NCI-H2227 (cell line): ENCODE measurements around the gene MAP3K14.

ENCODE experiments used
- DNase-seq: peaks from one replicate; lab custom pipeline; 2025; ENCODE audit not compliant: unreplicated experiment; lab: John Stamatoyannopoulos, UW

Gene MAP3K14

GRCh38 chr17:45284176-45285140 lies 32.4 kb downstream of the MAP3K14 start:
- no peak for DNase-seq

GRCh38 chr17:45283711-45284110 lies 33.1 kb downstream of the MAP3K14 start:
- DNase-seq, result no peak

DNA sequence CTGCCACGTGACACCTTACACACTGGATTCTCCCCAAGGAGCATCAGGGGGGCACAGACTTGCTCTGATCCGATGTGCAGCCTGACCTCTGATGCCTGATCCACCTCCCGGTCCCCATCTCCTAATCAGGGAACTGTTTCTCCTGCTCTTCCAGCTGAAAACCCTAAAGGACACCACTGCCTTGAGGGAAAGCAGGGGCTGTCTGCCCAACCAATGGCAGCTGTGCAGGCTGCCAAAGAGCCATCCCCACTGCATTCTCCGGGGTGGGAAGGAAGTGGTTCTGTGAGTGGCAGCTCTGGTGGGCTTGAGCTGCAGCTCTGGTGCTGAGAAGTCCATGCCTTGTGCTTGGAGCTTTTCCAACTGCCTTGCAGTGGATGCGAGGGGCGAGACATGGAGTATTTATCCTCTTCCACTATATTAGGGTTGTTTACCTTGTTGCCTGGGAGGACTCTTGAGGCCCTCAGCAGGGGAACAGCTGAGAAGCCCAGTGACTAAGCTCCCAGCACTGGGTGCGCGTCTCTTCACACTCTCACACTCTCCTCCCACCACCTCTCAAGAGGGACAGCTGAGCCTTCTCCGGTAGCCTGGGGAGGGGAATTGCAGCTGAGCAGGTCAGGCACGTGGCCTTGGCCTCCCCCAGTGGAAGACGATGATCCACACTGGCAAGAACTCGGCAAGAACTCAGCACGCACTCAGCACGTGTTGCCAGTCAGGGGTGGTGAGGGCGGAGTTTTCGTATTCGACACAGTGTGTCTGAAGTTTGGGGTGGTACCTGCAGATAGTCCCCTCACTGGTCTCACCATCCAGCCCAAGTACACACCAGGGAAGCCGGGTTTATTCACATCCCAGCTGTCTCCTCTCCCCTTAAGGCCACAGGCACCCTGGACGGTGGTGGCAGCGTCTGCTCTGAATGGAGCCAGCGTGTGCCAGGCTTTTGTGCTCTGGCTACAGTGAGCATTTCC lies 33.9 kb downstream of the MAP3K14 start:
- no peak for DNase-seq

DNA sequence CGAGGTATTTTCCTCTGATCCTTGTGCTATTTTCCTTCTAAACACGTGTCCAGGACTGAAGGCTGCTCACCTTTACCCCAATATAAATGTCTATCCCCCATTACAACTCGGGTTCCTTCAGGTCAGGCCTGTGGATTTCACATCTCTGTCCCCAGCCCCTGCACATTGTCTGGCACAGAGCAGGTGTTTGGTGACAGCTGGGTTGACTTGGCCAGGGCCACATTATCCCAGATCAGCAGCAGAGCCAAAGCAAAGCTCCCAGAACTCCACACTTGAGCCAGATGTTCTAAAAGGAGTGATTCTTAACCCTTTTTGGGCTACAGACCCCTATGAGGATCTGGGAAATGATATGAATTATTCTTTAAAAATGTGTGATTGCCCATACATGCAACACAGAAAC lies 36.9 kb downstream of the MAP3K14 start:
- no peak for DNase-seq

GRCh38 chr17:45277992-45278391 lies 38.8 kb downstream of the MAP3K14 start:
- DNase-seq, result no peak

DNA sequence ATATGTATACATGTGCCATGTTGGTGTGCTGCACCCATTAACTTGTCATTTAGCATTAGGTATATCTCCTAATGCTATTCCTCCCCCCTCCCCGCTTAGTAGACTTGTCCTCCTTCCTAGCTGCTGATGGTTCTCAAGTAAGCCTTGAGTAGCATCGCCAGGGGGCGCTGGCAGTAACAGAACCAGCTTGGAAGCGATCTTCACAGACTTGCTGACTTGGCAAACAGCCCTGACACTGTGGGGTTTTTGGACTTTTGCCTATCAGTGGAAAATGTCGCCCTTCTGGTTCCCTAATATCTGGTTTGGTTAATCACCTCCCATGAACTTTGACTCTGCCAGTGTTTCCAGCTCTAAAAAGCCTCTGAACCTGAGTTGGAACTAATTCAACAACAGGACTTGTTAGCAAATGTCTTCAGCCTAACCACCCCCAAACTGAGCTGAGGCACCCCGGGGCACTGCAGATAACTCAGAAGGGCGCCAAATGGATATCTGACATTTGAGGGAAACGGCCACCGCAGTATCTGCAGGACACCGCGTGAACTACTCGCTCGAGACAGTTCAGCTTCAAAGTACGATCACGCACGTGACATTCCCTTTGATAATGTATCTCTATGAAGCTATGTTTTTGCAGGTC lies 39.5 kb downstream of the MAP3K14 start:
- peak; percentile 92 for DNase-seq

- no peak for DNase-seq
Measured at GRCh38 chr17:45276031-45276430, 40.8 kb downstream of the MAP3K14 start.

- no peak for DNase-seq
Measured at GRCh38 chr17:45274033-45274432, 42.8 kb downstream of the MAP3K14 start.

- no peak for DNase-seq
Measured at GRCh38 chr17:45273551-45273957, 43.3 kb downstream of the MAP3K14 start.

- no peak for DNase-seq
Measured at GRCh38 chr17:45271603-45272002, 45.2 kb downstream of the MAP3K14 start.

- peak; percentile 33 for DNase-seq
Measured at GRCh38 chr17:45270828-45271418, 45.9 kb downstream of the MAP3K14 start.

DNA sequence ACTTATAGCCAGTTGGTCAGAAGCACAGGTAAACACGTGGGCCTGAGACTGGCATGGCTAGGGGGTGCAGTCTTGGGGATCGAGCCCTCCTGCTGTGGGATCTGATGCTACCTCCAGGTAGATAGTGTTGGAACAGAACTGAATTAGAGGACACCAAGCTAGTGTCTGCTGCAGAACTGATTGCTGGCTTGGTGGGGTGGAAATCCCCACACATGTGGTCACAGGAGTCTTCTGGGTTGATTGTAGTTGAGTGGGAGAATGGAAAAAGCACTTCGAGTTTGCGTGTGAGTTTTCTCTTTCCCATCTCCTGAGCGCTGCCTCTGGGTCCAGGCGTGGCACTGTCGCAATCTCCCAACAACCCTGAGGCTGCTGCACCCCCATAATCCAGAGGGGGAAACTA lies 46.9 kb downstream of the MAP3K14 start:
- DNase-seq, result no peak

GRCh38 chr17:45267436-45268055 lies 49.3 kb downstream of the MAP3K14 start:
- DNase-seq, result no peak

- DNase-seq, result no peak
Measured at GRCh38 chr17:45266372-45266926, 50.4 kb downstream of the MAP3K14 start.

DNA sequence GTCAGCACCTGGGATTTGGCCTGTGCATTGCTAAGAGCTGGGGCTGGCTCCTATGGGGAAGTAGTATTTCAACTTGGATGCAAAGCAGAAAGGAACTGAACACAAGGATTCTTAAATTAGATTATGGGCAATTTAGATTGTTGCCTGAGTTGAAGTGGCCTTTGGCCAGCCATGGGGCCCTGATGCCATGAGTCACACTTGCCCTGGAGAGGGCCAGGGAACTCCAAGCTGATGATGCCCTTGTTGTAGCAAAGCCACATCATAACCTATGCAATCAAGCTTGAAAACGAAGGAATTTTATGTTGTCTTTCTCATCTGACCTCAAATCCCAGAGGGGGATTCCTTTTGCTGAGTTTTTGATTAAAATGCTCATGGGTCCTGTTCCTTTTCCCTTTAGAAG lies 51.0 kb downstream of the MAP3K14 start:
- no peak for DNase-seq

DNA sequence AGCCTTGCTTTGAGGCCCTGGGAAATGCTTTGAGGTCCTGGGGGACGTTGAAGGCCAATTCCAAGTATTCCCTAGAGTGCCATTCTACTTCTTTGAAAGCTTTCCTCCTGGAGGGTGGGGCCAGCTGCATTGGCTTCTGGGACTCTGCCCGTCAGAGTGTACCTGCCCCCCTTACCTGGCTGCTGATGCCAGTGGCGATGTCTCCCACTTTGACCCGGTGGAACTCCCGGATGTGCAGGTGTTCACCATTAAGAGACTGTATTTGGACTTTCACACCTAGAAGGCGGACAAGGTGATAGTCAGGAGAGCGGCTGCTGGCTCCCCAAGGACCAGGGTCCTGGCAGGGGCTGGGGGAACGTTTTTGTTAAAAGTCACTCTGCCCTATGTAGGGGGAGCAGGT lies 51.8 kb downstream of the MAP3K14 start:
- DNase-seq, result no peak

DNA sequence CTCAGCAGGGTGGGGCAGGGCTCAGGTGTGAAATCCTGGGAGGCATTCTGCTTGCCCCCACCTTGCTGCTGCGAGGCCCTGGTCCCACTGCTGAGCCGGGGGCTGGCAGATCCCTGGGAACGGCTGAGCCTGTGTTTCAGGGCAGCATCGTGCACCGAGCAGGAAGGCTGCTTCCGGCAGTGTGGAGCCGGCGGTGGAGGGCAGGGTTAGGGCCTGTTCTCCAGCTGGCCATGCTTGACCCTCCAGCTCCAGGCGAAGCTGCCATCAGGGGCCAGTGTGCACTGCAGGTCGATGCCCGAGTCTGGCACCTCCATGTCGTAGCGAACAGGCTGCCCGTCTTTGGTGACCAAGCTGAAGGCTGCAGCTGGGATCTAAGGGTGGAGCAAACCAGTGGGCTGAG lies 52.4 kb downstream of the MAP3K14 start:
- no peak for DNase-seq

DNA sequence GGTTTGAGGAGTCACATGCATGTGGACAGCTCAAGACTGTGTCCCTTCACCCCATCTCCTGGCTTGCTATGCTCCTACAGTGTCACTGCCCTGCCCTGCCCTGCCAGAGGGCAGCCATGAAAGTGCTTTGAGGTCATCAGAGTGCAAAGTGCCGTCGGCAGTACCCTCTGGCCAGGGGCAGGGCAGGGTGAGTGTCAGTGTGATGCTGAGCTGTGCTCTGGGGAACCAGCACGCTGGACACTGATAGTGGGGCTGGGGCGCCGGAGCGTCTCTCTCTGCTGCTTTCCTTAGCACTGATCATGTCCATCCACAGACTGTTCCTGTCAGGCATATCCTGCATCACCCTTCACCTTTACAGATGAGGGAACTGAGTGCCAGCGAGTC lies 53.4 kb downstream of the MAP3K14 start:
- no peak for DNase-seq

DNA sequence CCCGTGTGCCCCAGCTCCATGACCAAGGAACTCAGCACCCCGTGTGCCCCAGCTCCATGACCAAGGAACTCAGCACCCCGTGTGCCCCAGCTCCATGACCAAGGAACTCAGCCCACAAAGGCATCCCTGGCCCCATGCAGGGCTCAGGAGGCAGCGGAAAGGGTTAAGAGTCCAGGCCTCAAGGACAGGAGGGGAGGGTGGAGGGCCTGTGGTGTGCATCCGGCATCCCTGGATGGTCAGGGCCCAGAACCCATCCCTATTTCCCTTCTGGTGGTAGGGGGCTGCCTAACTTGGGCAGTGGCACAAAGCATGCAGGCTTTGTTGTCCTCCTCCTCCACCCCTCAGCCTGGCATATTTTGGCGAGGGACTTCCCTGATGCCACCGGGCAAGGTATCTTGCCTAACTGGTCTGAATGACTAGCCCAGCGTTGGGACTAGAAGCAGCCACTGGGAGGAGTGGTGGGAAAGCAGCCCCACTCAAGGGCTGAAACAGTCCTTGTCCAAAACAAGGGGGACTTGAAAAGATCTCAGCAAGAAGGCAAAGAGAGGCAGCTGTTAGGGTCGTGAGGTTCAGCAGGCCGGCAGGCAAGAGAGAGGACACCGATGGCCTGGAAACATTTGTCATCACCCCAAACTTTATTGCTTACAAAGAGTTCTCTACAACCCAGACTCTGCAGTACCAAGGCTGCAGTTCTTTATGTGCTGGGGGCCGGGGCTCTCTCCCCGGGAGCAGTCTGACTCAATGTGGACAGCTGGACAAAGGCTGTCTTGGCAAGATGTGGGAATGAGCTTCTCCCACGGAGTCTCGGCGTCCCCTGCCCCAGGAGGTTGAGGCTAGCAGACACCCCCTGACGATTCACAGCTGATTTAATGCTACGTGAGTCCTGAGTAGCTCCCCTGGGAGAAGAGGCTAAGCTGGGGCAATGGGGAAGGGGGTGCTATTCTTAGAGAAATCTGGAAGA lies 54.0 kb downstream of the MAP3K14 start:
- DNase-seq, result no peak
